GM18858 (cell line): Measurements from ENCODE around the gene COL27A1.

Experiments
- ATAC-seq: cut with Tn5 transposase; IDR thresholded peaks from one replicate; pipeline ENCODE4 v1.9.1; 2021; ENCODE audit not compliant: unreplicated experiment

COL27A1 gene

GRCh38 chr9:114281473-114282103 lies 126.3 kb downstream of the COL27A1 start:
- no peak for ATAC-seq

GRCh38 chr9:114282104-114282485 lies 126.8 kb downstream of the COL27A1 start:
- ATAC-seq = no peak

GRCh38 chr9:114282507-114282906 lies 127.2 kb downstream of the COL27A1 start:
- ATAC-seq = no peak

- ATAC-seq = no peak
Measured at GRCh38 chr9:114282926-114283325, 127.6 kb downstream of the COL27A1 start.

GRCh38 chr9:114283551-114284111 lies 128.3 kb downstream of the COL27A1 start:
- ATAC-seq = no peak

GRCh38 chr9:114284316-114285060 lies 129.2 kb downstream of the COL27A1 start:
- ATAC-seq = no peak

- ATAC-seq = no peak
Measured at GRCh38 chr9:114285166-114285867, 130.0 kb downstream of the COL27A1 start.

GRCh38 chr9:114286146-114286679 lies 130.9 kb downstream of the COL27A1 start:
- ATAC-seq = no peak

- no peak for ATAC-seq
Measured at GRCh38 chr9:114287001-114287762, 131.8 kb downstream of the COL27A1 start.

- ATAC-seq = no peak
Measured at GRCh38 chr9:114287763-114288192, 132.4 kb downstream of the COL27A1 start.

GRCh38 chr9:114288193-114289091 lies 133.1 kb downstream of the COL27A1 start:
- ATAC-seq = no peak

- ATAC-seq = no peak
Measured at GRCh38 chr9:114289106-114289505, 133.8 kb downstream of the COL27A1 start.

GRCh38 chr9:114289571-114290481 lies 134.5 kb downstream of the COL27A1 start:
- no peak for ATAC-seq

- no peak for ATAC-seq
Measured at GRCh38 chr9:114290561-114290986, 135.2 kb downstream of the COL27A1 start.

- ATAC-seq = no peak
Measured at GRCh38 chr9:114291064-114291474, 135.7 kb downstream of the COL27A1 start.

GRCh38 chr9:114291886-114292590 lies 136.7 kb downstream of the COL27A1 start:
- no peak for ATAC-seq

- ATAC-seq = no peak
Measured at GRCh38 chr9:114294664-114295063, 139.3 kb downstream of the COL27A1 start.

GRCh38 chr9:114296338-114296737 lies 141.0 kb downstream of the COL27A1 start:
- ATAC-seq = no peak
